ENCODE results near the gene CDY1B.
"Not testable (repeated sequence)": the region's sequence is repeated elsewhere in the genome, so short reads cannot be mapped to it uniquely, and the experiment has no call there.

The CDY1B gene, protein sequence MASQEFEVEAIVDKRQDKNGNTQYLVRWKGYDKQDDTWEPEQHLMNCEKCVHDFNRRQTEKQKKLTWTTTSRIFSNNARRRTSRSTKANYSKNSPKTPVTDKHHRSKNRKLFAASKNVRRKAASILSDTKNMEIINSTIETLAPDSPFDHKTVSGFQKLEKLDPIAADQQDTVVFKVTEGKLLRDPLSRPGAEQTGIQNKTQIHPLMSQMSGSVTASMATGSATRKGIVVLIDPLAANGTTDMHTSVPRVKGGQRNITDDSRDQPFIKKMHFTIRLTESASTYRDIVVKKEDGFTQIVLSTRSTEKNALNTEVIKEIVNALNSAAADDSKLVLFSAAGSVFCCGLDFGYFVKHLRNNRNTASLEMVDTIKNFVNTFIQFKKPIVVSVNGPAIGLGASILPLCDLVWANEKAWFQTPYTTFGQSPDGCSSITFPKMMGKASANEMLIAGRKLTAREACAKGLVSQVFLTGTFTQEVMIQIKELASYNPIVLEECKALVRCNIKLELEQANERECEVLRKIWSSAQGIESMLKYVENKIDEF

DNA sequence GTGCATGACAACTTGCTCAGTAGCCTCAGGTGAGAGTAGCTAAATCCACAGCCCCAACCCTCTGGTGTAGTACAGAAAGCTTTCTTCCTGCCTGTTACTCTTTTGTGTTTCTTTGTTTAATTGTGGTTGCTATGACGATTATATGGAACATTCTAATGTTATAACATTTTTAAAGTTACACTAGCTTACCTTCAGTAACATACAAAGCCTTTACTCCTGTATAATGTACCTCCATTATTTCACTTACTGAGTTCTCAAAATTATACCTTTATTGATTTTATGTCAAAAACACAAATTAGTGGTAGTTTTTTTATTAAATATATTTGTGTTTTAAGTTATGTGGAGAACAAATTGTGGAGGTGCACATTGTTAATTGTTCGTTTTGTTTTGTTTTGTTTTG, at the start of gene CDY1B:
CDY1B (minus strand) TSS at position 101 of the 400 bp plus-strand sequence. CDS start 331 bp downstream, outside the sequence.
- DNase-seq = not testable (repeated sequence)

DNA sequence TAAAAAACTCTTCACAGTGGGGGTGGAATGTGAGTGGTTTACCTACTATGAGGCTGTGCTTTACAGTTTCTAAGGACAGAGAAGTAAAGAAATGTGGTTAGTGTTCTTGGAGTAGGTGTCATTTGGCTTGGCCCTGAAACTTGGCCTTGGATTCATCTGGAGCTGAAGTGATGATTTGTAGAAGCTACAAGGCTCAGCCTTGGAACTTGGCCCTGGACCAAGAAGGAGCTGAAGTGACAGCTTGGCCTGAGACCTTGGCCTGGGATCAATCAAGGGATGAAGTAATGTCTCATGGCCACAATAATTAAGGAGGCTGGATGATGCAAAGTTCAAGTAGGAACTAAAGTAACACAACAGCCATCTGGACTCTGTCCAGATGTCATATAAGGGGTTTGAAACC, 1.7 kb upstream of the CDY1B start:
- DNase-seq = not testable (repeated sequence)

DNA sequence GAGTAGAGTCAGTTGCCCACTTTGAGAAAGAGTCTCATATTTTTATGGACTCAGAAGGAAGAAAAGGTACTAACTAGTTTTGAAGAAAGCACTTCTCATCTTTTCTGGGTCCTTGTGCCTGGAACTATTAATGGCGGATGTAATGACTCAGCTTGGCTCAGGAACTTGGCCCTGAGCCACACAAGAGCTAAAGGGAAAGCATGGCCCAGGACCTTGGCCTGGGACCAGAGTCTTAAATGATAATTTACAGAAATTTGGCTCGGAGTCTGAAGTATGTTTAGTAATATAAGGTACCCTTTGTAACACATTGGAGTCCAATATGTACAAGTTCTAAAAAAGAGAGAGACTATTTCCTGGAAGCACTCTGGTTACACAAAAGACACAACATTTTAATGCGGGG, 4.6 kb downstream of the CDY1B start:
- DNase-seq = not testable (repeated sequence)

DNA sequence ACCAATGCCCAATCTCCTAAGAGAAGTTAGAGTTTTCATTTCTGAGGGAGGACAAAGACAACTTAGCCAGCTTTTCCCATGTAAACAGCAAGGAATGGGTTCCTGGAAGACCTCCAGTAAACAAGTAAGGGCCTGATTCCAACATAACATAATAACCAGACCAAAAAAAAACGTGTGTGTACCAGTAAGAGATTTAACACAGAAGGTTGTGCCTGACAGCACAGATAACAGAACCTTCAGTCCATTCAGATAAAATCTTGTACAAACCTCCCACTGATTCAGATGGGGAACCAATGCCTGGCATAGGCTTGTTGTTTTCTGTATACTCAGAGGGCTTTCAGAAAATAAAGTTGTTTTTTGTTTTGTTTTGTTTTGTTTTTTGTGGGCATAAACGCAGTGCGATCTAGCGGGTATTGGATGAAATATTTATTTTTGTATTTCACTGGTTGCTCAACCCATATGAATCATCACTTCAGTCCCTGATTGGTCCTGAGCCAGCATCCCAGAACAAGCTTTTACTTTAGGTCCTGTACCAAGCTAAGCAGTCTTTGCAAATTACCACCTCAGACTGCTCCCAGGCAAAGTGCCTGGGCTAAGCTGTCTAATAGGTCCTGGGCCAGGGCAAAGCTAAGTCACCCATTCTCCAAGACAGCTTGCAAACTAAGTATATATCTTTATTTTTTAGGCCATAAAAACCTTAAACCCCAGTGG, 8.7 kb downstream of the CDY1B start:
- not testable (repeated sequence) for DNase-seq

DNA sequence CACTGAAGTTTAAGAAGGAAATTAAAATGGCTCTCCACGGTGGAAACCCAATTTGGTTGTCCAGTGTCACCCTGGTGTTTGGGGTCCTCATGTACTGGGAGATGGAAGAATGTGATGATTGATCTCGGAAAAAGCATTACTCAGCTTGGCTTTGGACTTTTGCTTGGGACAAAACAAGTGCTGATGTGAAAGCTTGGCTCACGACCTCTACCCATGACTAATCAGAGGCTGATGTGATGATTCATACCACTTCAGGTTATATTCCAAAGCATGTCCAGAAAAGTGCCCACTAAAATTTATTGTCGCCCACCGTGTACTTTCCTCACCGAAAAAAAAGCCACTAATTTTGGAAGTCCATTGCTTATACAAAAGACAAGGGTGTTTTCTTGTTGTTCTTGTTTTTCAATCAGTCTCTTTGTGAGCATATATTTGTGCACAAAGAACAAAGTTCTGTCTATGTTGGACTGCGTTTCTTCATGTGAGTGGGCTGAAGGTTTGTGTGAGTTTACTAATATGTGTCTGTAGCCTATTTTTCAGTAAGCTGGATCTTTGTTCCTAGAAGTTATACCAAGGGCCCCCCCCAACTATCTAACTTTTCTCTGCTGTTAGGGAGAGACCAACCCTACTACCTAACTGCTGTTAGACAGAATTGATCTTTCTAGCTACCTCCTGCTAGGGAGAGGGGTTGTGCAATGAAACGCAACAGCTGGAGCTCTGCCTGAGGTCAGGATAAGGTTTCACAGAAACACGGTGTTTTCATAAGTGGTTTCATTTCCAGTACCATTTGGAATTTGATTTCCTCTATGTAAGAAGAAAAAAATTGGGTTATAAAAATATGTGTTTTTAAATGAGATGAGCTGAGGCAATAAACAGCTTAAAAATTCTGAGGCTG, 21.4 kb downstream of the CDY1B start:
- DNase-seq = not testable (repeated sequence)
